H1 (cell line): ENCODE data around the gene CACNA2D3. TPM values are rescaled to one million over a fixed set of nuclear protein-coding genes. Genes with fewer than 3 reads are reported as not detected.

Experiments used
- CTCF ChIA-PET: fragments of 300-600 bp; sonication (Branson Sonifier 250); formaldehyde crosslinking; loops from one replicate; lab custom pipeline; 2021; ENCODE audit not compliant: partially characterized antibody; lab: Charles Lee
- POLR2A ChIA-PET: fragments of 300-600 bp; sonication (Branson Sonifier 250); formaldehyde crosslinking; loops from one replicate; lab custom pipeline; 2021; ENCODE audit warnings: inconsistent platforms; ENCODE audit not compliant: partially characterized antibody; lab: Charles Lee
- DNase-seq, 2 experiments: peaks; one replicate each; pipeline versions ENCODE4 v3.0.0 to v3.0.0-alpha.2; 2010 to 2022; ENCODE audit warnings: low spot score in 2 of 2, low read depth in 1 of 2, mixed read lengths in 1 of 2
- FAIRE-seq: peaks from 2 replicates; lab custom pipeline; 2011; peaks lifted over from hg19 to GRCh38; lab: Jason Lieb, UNC
- H2AFZ ChIP-seq: 2 replicates; pipeline ENCODE4 v1.8.1; 2012; ENCODE audit warnings: low read length, inconsistent platforms
- H2AK5ac ChIP-seq: 2 replicates; pipeline ENCODE4 v1.6.1; 2013; ENCODE audit warnings: low read depth, low read length
- H2BK120ac ChIP-seq: replicated peaks from 2 replicates; pipeline ENCODE3; 2013; ENCODE audit warnings: low read depth, low read length, inconsistent platforms
- H2BK12ac ChIP-seq: 2 replicates; pipeline ENCODE4 v1.6.1; 2013; ENCODE audit warnings: low read depth, low read length
- H2BK15ac ChIP-seq: 2 replicates; pipeline ENCODE4 v1.6.1; 2013; ENCODE audit warnings: low read length
- H2BK20ac ChIP-seq: 2 replicates; pipeline ENCODE4 v1.6.1; 2013; ENCODE audit warnings: low read length
- H2BK5ac ChIP-seq: 2 replicates; pipeline ENCODE4 v1.6.1; 2013; ENCODE audit warnings: low read depth, low read length
- H3K14ac ChIP-seq: 2 replicates; pipeline ENCODE4 v1.6.1; 2013; ENCODE audit warnings: inconsistent platforms; ENCODE audit not compliant: insufficient read length
- H3K18ac ChIP-seq: 2 replicates; pipeline ENCODE4 v1.6.1; 2013; ENCODE audit warnings: low read length; ENCODE audit errors: extremely low read depth
- H3K23ac ChIP-seq: 2 replicates; pipeline ENCODE4 v1.6.1; 2013; ENCODE audit warnings: inconsistent platforms; ENCODE audit not compliant: insufficient read length
- H3K23me2 ChIP-seq: 2 replicates; pipeline ENCODE4 v1.6.1; 2013; ENCODE audit warnings: low read depth, low read length
- H3K27ac ChIP-seq: 2 replicates; pipeline ENCODE4 v1.6.1; 2011; ENCODE audit warnings: low read depth, low read length, inconsistent platforms
- H3K27me3 ChIP-seq, 4 experiments: replicated peaks in 1 of 4; 1 replicate in 1 of 4; 2 replicates in 3 of 4; pipeline versions ENCODE4 v1.6.1 to v1.8.1; 2011 to 2013; ENCODE audit warnings: low read length in 3 of 4, mild to moderate bottlenecking in 3 of 4, inconsistent platforms in 2 of 4, mixed read lengths in 2 of 4, moderate library complexity in 1 of 4; ENCODE audit not compliant: control insufficient read depth in 3 of 4, insufficient read depth in 3 of 4; ENCODE audit errors: extremely low read depth in 1 of 4
- H3K36me3 ChIP-seq, 4 experiments: 2 replicates each; pipeline versions ENCODE4 v1.6.1 to v1.8.1; 2011 to 2013; ENCODE audit warnings: mild to moderate bottlenecking in 4 of 4, low read length in 3 of 4, moderate library complexity in 2 of 4, control low read depth in 1 of 4, inconsistent platforms in 1 of 4; ENCODE audit not compliant: insufficient read depth in 4 of 4, control insufficient read depth in 2 of 4
- H3K4ac ChIP-seq: replicated peaks from 2 replicates; pipeline ENCODE3; 2013; ENCODE audit warnings: low read length, low read depth, mixed read lengths, inconsistent platforms; ENCODE audit not compliant: insufficient read length
- H3K4me1 ChIP-seq, 4 experiments: replicated peaks in 1 of 4; 1 replicate in 1 of 4; 2 replicates in 3 of 4; pipeline versions ENCODE4 v1.6.1 to v1.8.1; 2011 to 2013; ENCODE audit warnings: low read length in 3 of 4, inconsistent platforms in 2 of 4, mixed read lengths in 1 of 4; ENCODE audit not compliant: insufficient read depth in 4 of 4, control insufficient read depth in 3 of 4
- H3K4me2 ChIP-seq, 2 experiments: 2 replicates each; pipeline versions ENCODE4 v1.6.1 to v1.8.1; 2011 to 2013; ENCODE audit warnings: low read depth in 2 of 2, low read length in 2 of 2, control low read depth in 1 of 2, inconsistent platforms in 1 of 2, mild to moderate bottlenecking in 1 of 2; ENCODE audit not compliant: insufficient read depth in 1 of 2
- H3K4me3 ChIP-seq, 4 experiments: fragments of 200-600, 300-600 bp in 1 of 4; sonication (generic), shearing (Covaris generic), sonication (Bioruptor Twin) in 1 of 4; 2 replicates each; pipeline versions ENCODE4 v1.5.1 to v1.8.1; 2011 to 2016; ENCODE audit warnings: low read length in 4 of 4, low read depth in 3 of 4, control low read depth in 2 of 4, inconsistent platforms in 2 of 4, mild to moderate bottlenecking in 2 of 4, mixed read lengths in 1 of 4, moderate library complexity in 1 of 4; ENCODE audit not compliant: insufficient read depth in 2 of 4; ENCODE audit errors: extremely low read depth in 1 of 4
- H3K56ac ChIP-seq: replicated peaks from 2 replicates; pipeline ENCODE3; 2013; ENCODE audit warnings: low read depth, mild to moderate bottlenecking, mixed read lengths, low read length, inconsistent platforms; ENCODE audit not compliant: insufficient read length
- H3K79me1 ChIP-seq: 2 replicates; pipeline ENCODE4 v1.6.1; 2013; ENCODE audit warnings: low read depth, low read length, control low read depth
- H3K79me2 ChIP-seq, 2 experiments: 2 replicates each; pipeline versions ENCODE4 v1.6.1 to v1.8.1; 2012 to 2013; ENCODE audit warnings: low read length in 2 of 2, mild to moderate bottlenecking in 2 of 2, inconsistent platforms in 1 of 2; ENCODE audit not compliant: insufficient read depth in 2 of 2, control insufficient read depth in 1 of 2
- H3K9ac ChIP-seq, 4 experiments: replicated peaks in 1 of 4; 1 replicate in 1 of 4; 2 replicates in 3 of 4; pipeline versions ENCODE4 v1.6.1 to v1.8.1; 2011 to 2013; ENCODE audit warnings: low read depth in 3 of 4, low read length in 3 of 4, control low read depth in 2 of 4, mild to moderate bottlenecking in 2 of 4, moderate library complexity in 2 of 4, inconsistent platforms in 1 of 4; ENCODE audit errors: extremely low read depth in 1 of 4
- H3K9me3 ChIP-seq, 2 experiments: 2 replicates each; pipeline versions ENCODE4 v1.6.1 to v1.8.1; 2012 to 2013; ENCODE audit warnings: mild to moderate bottlenecking in 2 of 2, moderate library complexity in 2 of 2, control low read depth in 1 of 2, inconsistent platforms in 1 of 2, low read depth in 1 of 2, low read length in 1 of 2, mixed read lengths in 1 of 2; ENCODE audit not compliant: insufficient read depth in 2 of 2
- H4K20me1 ChIP-seq, 2 experiments: replicated peaks in 1 of 2; 2 replicates each; pipeline versions ENCODE3 to v1.8.1; 2011 to 2013; ENCODE audit warnings: inconsistent platforms in 2 of 2, low read length in 2 of 2, mild to moderate bottlenecking in 1 of 2; ENCODE audit not compliant: insufficient read depth in 2 of 2, control insufficient read depth in 1 of 2
- H4K5ac ChIP-seq: 2 replicates; pipeline ENCODE4 v1.6.1; 2013; ENCODE audit warnings: low read length, low read depth, mixed read lengths, inconsistent platforms; ENCODE audit not compliant: insufficient read length
- H4K8ac ChIP-seq: 2 replicates; pipeline ENCODE4 v1.8.0; 2013; ENCODE audit warnings: mild to moderate bottlenecking, moderate library complexity, low read length, inconsistent platforms; ENCODE audit not compliant: insufficient read depth; ENCODE audit errors: extremely low read depth
- H4K91ac ChIP-seq: replicated peaks from 2 replicates; pipeline ENCODE3; 2013; ENCODE audit warnings: low read length, mixed read lengths, inconsistent platforms; ENCODE audit not compliant: insufficient read length
- ATF3 ChIP-seq: IDR thresholded peaks from 2 replicates; pipeline ENCODE4 v1.6.1; 2011; ENCODE audit warnings: low read depth, mild to moderate bottlenecking, low read length; ENCODE audit not compliant: insufficient read depth
- CEBPB ChIP-seq: IDR thresholded peaks from 2 replicates; pipeline ENCODE4 v1.6.1; 2012; ENCODE audit warnings: low read depth, low read length
- CHD1 ChIP-seq: IDR thresholded peaks from 2 replicates; pipeline ENCODE4 v1.6.1; 2012; ENCODE audit warnings: low read depth, low read length, improper control_type of control experiment
- RAD21 ChIP-seq, 2 experiments: IDR thresholded peaks in 1 of 2; conservative IDR thresholded peaks in 1 of 2; 2 replicates each; pipeline ENCODE4 v1.6.1; 2011; ENCODE audit warnings: low read depth in 2 of 2, low read length in 2 of 2, improper control_type of control experiment in 1 of 2, inconsistent platforms in 1 of 2, mild to moderate bottlenecking in 1 of 2, moderate library complexity in 1 of 2
- RXRA ChIP-seq: IDR thresholded peaks from 2 replicates; pipeline ENCODE4 v1.6.1; 2011; ENCODE audit warnings: low read depth, mild to moderate bottlenecking, low read length, moderate library complexity; ENCODE audit not compliant: insufficient read depth
- SIRT6 ChIP-seq: IDR thresholded peaks from one replicate; pipeline ENCODE4 v1.7.1; 2012; ENCODE audit warnings: low read length, inconsistent platforms
- SP2 ChIP-seq: IDR thresholded peaks from 2 replicates; pipeline ENCODE4 v1.6.1; 2012; ENCODE audit warnings: mild to moderate bottlenecking, low read length, inconsistent platforms
- SP4 ChIP-seq: IDR thresholded peaks from 2 replicates; pipeline ENCODE4 v1.6.1; 2012; ENCODE audit warnings: low read length, inconsistent platforms
- TCF12 ChIP-seq: IDR thresholded peaks from 2 replicates; pipeline ENCODE4 v1.6.1; 2011; ENCODE audit warnings: low read depth, mild to moderate bottlenecking, low read length
- USF2 ChIP-seq: IDR thresholded peaks from 2 replicates; pipeline ENCODE4 v1.6.1; 2011; ENCODE audit warnings: low read length, improper control_type of control experiment
- WGBS, 2 experiments: shearing (Covaris generic) in 1 of 2; methylation state at CpG; one replicate each; pipeline versions ENCODE4 v1.1.6 to v1.1.7; 2013 to 2015; ENCODE audit warnings: low lambda C conversion rate in 2 of 2, mixed read lengths in 2 of 2, inconsistent platforms in 1 of 2, low coverage in 1 of 2, missing lambda C conversion rate in 1 of 2; ENCODE audit not compliant: insufficient replicate concordance in 2 of 2, insufficient coverage in 1 of 2, insufficient read length in 1 of 2; ENCODE audit errors: extremely low coverage in 1 of 2, missing lambda C conversion rate in 1 of 2; 5-methylcytosine and 5-hydroxymethylcytosine counted together
- polyA plus RNA-seq, 7 experiments: library from polyadenylated mRNA; depleted of rRNA in 3 of 7; stranded (reverse) in 5 of 7; unstranded in 2 of 7; fragments of >200 nt in 5 of 7; fragments of 200-250 nt in 2 of 7; gene quantifications; 1 replicate in 5 of 7; 2 replicates in 1 of 7; 4 replicates in 1 of 7; pipeline versions ENCODE4 v1.2.1 to v1.2.3, GENCODE V29; 2011 to 2013; ENCODE audit warnings: missing spikeins in 2 of 7, mixed read lengths in 2 of 7
- total RNA-seq: library from RNA; stranded (reverse); fragmentation: NEBNext Ultra II Directional; extraction: Animal tissue kit (Norgen Biotek cat#: 25700); gene quantifications from 2 replicates; pipeline ENCODE4 v1.2.1, GENCODE V29; 2021

The CACNA2D3 gene
- total and polyA plus RNA-seq, 2 of the 8 experiments (the other 6 are each of a cell fraction or from before 2014, with no cell fraction given): 1.5 to 1.8 TPM

GRCh38 chr3:54232618-54233017, 110.3 kb downstream of the CACNA2D3 start:
- no peaks in the 10 kb centered on the region for H3K79me2 ChIP-seq
- POLR2A ChIA-PET: no interaction called here
- no peaks in the 10 kb centered on the region for H3K79me1 ChIP-seq
- H4K20me1 ChIP-seq: no peaks in the 10 kb centered on the region
- no peak overlapping the region for H4K5ac ChIP-seq
- no peak overlapping the region for H2BK12ac ChIP-seq
- H3K36me3 ChIP-seq: no peaks in the 10 kb centered on the region
- H3K56ac ChIP-seq: no peak overlapping the region
- no peak overlapping the region for H3K4me3 ChIP-seq
- no peak for DNase-seq
- H4K8ac ChIP-seq: no peak overlapping the region
- H3K23me2 ChIP-seq: no peaks in the 10 kb centered on the region
- WGBS, 2 experiments: 96% methylated on average over 4 of the region's 4 CpGs; no CpG with 5 or more reads in 1 of the 2 experiments
- H2AFZ ChIP-seq: no peak overlapping the region
- no peak overlapping the region for H3K18ac ChIP-seq
- peaks cover 0 to 2% (median 0%) of the 10 kb centered on the region in 4 experiments; a peak in 1 of 7 replicates for H3K4me1 ChIP-seq
- CTCF ChIA-PET: no interaction called here
- H3K4ac ChIP-seq: no peak overlapping the region
- H3K4me2 ChIP-seq: no peak overlapping the region
- H3K9me3 ChIP-seq: no peaks in the 10 kb centered on the region
- no peak overlapping the region for H2BK5ac ChIP-seq
- no peak overlapping the region for H3K27ac ChIP-seq
- H3K14ac ChIP-seq: no peak overlapping the region
- no peak overlapping the region for H2BK15ac ChIP-seq
- no peak for FAIRE-seq
- H2BK20ac ChIP-seq: no peak overlapping the region
- H4K91ac ChIP-seq: no peak overlapping the region
- H3K23ac ChIP-seq: no peak overlapping the region
- H2BK120ac ChIP-seq: no peak overlapping the region
- no peak overlapping the region for H2AK5ac ChIP-seq
- H3K9ac ChIP-seq: no peak overlapping the region
- H3K27me3 ChIP-seq: no peaks in the 10 kb centered on the region
- TF ChIP-seq CHD1 (no peak), SP4 (no peak), SIRT6 (no peak), RAD21 (IDR thresholded peaks at IDR 0.05 in 1 of 2, conservative IDR thresholded peaks at IDR 0.05 in 1 of 2; ENCODE audit: low read depth in 2 of 2, low read length in 2 of 2) (no peak), CEBPB (no peak), SP2 (no peak), TCF12 (no peak), RXRA (no peak), ATF3 (no peak), USF2 (no peak)
